ENCODE data around the gene TNFAIP3.

DNA sequence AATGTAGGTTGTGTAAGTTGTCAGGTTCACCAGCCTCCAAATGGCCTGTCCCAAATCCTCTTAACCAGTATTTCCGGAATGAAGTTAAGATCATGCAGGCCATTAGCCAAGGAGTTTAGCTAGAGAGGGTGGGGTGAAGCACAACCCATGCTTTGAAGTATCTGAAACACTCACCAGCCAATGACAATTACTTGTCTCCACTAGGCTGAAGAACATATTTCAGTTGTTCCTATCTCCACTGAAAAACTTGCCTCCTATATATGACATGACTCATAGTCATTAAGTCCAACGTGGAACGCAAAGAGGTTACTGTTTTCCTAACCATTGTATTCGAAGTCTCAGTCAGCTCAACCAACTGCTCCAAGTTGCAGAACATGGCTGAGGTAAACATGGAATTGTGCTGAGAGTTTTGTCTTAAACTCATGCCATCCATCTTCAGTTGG lies 37.4 kb upstream of the TNFAIP3 start:
- TF ChIP-seq, protein P1, sequence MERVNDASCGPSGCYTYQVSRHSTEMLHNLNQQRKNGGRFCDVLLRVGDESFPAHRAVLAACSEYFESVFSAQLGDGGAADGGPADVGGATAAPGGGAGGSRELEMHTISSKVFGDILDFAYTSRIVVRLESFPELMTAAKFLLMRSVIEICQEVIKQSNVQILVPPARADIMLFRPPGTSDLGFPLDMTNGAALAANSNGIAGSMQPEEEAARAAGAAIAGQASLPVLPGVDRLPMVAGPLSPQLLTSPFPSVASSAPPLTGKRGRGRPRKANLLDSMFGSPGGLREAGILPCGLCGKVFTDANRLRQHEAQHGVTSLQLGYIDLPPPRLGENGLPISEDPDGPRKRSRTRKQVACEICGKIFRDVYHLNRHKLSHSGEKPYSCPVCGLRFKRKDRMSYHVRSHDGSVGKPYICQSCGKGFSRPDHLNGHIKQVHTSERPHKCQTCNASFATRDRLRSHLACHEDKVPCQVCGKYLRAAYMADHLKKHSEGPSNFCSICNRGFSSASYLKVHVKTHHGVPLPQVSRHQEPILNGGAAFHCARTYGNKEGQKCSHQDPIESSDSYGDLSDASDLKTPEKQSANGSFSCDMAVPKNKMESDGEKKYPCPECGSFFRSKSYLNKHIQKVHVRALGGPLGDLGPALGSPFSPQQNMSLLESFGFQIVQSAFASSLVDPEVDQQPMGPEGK (CRISPR knock-in tag; IDR thresholded peaks at IDR 0.05; ENCODE audit: borderline replicate concordance), result no peak
- TF ChIP-seq, protein P2, sequence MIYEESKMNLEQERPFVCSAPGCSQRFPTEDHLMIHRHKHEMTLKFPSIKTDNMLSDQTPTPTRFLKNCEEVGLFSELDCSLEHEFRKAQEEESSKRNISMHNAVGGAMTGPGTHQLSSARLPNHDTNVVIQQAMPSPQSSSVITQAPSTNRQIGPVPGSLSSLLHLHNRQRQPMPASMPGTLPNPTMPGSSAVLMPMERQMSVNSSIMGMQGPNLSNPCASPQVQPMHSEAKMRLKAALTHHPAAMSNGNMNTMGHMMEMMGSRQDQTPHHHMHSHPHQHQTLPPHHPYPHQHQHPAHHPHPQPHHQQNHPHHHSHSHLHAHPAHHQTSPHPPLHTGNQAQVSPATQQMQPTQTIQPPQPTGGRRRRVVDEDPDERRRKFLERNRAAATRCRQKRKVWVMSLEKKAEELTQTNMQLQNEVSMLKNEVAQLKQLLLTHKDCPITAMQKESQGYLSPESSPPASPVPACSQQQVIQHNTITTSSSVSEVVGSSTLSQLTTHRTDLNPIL (CRISPR knock-in tag; IDR thresholded peaks at IDR 0.05; ENCODE audit: low read depth), result no peak
- TF ChIP-seq BACH2 (CRISPR knock-in tag; IDR thresholded peaks at IDR 0.05; ENCODE audit: borderline replicate concordance) (no peak), GLIS3 (CRISPR knock-in tag; IDR thresholded peaks at IDR 0.05) (no peak), TOX (CRISPR knock-in tag; IDR thresholded peaks at IDR 0.05; ENCODE audit: borderline replicate concordance) (no peak)
- TF ChIP-seq, protein P3, sequence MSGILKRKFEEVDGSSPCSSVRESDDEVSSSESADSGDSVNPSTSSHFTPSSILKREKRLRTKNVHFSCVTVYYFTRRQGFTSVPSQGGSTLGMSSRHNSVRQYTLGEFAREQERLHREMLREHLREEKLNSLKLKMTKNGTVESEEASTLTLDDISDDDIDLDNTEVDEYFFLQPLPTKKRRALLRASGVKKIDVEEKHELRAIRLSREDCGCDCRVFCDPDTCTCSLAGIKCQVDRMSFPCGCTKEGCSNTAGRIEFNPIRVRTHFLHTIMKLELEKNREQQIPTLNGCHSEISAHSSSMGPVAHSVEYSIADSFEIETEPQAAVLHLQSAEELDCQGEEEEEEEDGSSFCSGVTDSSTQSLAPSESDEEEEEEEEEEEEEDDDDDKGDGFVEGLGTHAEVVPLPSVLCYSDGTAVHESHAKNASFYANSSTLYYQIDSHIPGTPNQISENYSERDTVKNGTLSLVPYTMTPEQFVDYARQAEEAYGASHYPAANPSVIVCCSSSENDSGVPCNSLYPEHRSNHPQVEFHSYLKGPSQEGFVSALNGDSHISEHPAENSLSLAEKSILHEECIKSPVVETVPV (CRISPR knock-in tag; IDR thresholded peaks at IDR 0.05), result no peak

Measured in SK-N-SH treated with all-trans-retinoic acid at 6 μM for 48 hours (cell line).